Umbilical cord (tissue), 2 donors: Measurements from ENCODE around the gene TCP10L. TPM values are rescaled to one million over a fixed set of nuclear protein-coding genes. Genes with fewer than 3 reads are reported as not detected.
"Not testable (repeated sequence)": the region's sequence is repeated elsewhere in the genome, so short reads cannot be mapped to it uniquely, and the experiment has no call there.

Experiments
- DNase-seq: peaks from one replicate; pipeline ENCODE4 v3.0.0-alpha.2; 2015; ENCODE audit warnings: low spot score
- total RNA-seq: library from RNA; depleted of rRNA; stranded (reverse); fragments of >200 nt; gene quantifications from one replicate; pipeline ENCODE4 v1.2.3, GENCODE V29; 2014; ENCODE audit warnings: low replicate concordance; ENCODE audit not compliant: insufficient read depth

TCP10L gene
- total RNA-seq, 1 donor from 2014 or later, result not detected

DNA sequence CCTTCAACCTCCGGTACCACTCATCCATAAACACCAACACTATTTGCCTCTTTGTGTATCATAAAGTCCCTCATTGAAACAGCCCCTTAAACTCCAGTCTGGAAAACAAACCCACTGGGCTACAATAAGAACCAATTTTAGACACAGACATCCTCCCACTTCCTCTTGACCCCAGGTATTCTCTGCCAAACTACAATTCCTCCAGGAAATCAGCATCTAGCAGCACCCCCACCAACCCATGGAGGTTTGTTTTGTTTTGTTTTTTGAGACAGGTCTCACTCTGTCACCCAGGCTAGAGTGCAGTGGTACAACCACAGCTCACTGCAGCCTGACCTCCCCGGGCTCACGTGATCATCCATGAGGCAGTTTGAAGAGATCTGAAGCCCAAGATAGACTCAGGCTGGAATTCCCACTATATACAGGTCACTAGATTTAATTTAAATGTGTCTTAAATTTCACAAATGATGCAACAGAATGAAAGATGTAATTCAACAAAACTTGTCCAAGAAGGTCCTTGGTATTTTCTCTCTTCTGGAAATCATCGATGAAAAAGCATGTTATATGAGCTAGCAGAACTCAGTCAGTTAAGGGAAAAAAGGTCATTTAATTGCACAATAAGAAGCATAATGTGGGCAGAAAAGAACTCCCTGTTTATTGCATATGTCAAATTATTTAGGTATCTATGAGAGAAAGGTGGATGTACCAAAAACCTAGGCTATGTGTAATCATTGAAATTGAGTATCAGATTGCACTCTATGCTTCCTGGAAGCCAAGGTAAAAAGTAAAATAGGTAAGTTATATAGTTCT, 30.3 kb downstream of the TCP10L start:
- DNase-seq, result no peak

DNA sequence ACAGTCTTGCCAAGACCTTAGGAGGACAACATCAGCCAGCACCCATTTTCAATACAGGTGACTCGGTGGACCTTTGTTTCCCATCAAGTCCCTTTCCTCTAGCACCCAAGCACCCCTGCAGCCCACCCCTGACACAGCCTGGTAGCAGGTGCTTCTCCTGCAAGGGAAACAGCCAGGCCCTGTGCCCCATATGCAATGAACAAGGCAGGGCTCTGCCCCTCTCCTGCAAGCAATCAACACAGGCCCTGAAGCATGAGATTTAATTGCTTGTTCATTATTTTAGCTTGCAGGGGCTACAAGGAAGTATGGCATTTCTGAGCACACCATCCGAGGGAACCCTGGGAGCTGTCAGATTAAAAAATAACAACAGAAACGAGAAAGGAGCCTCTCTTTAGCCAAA, 35.4 kb downstream of the TCP10L start:
- no peak for DNase-seq

DNA sequence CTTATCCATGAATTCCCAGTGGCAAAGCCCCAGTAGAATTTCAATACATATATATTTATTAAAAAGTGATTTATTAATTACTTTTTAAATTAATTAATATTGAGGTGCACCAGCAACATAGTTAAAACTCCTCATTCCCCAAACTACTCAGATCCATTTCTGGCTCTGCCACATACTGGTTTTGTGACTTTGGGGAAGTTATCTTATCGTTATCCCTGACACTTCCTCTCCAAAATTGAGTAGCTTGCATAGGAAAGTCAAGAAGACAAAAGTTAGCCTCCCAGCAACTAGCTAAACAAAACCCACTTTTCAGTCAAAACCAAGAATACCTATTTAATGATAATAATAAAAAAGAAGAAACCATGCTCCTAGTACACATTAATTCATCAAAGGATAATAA, 35.9 kb downstream of the TCP10L start:
- DNase-seq, result no peak

- DNase-seq, result no peak
Measured at GRCh38 chr21:32548978-32549377, 36.3 kb downstream of the TCP10L start.

DNA sequence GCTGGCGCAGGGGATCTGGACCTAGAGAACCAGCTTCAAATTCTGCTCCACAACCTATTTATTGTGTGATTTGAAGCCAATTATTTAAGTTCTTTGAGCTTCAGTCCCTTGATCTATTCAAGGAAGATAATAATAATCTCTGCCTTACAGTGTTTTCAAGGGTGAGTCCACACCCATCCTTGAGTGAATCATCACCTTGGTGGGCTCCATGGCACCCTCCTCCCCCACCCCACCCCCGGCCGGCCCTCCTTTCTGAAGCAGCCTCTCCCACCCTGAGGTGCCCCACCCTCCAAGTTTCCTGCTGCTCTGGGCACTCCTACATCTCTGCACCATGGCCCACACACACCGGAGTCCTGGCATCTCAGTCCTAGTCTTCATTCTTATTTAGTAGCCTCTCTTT, 38.3 kb downstream of the TCP10L start:
- DNase-seq, result no peak

- no peak for DNase-seq
Measured at GRCh38 chr21:32545948-32546441, 39.3 kb downstream of the TCP10L start.

DNA sequence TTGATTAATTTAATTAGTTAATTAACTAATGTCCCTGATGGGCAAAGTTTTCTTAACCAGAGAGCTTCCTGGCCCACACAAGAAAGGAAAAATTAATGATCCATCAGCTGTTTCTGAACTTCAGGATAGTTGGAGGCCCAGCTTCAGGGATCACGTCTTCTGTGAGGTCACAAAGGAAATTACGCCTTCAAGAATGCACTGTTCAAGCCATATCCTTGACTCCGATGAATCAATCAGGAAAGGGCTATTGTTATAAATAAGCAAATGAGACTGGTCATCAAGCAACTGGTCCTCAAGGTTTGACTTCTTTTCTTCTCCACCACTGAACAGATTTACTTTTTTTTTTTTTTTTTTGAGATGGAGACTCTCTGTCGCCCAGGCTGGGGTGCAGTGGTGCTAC, 40.6 kb downstream of the TCP10L start:
- DNase-seq, result no peak

- no peak for DNase-seq
Measured at GRCh38 chr21:32543975-32544374, 41.3 kb downstream of the TCP10L start.

DNA sequence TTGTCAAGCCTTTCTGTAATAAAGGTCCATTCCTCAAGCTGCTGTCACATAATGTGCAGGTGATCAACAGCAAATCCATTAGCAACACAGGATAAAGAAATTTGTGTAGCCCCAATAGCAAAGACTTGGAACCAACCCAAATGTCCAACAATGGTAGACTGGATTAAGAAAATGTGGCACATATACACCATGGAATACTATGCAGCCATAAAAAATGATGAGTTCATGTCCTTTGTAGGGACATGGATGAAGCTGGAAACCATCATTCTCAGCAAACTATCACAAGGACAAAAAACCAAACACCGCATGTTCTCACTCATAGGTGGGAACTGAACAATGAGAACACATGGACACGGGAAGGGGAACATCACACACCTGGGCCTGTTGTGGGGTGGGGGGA, 42.3 kb downstream of the TCP10L start:
- DNase-seq, result not testable (repeated sequence)

- no peak for DNase-seq
Measured at GRCh38 chr21:32539378-32539777, 45.9 kb downstream of the TCP10L start.

DNA sequence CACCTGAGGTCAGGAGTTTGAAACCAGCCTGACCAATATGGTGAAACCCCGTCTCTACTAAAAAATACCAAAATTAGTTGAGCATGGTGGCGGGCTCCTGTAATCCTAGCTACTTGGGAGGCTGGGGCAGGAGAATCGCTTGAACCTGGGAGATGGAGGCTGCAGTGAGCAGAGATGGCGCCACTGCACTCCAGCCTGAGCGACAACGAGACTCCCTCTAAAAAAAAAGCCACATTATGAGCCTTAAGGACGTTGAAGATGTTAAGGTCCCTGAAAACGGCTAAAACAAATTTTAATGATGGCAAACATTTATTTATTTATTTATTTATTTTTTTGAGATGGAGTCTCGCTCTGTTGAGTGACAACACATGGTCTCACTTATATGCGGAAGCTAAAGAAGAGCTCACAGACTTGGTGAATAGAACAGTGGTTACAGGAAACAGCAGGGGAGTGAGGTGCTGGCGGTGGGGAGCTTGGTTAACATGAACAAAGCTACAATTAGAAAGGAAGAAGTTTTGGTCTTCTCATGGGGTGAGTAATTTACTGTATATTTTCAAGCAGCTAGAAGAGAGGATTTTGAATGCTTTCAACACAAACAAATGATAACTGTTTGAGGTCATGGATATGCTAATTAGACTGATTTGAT, 47.1 kb downstream of the TCP10L start:
- DNase-seq, result no peak

GRCh38 chr21:32537569-32537881, 47.8 kb downstream of the TCP10L start:
- DNase-seq, result no peak

GRCh38 chr21:32535612-32536011, 49.7 kb downstream of the TCP10L start:
- DNase-seq, result no peak

DNA sequence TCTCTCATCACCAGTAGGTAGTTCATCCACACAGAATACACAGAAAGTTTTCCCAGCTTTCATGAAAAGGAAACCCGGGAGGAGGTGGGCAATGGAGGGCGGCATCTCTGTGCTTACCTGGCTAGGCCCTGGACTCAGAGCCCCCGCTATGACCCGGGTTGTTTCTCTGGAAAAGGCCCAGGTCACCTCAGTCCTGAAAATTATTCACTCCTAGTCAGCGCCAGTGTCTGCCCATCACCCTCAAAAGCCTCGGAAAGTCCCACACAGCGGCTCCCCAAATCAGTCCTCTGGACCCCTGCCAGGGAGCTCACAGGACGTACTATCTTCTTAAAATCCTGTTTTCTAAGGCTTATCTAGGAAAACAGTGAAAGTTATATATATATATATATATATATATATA, 51.2 kb downstream of the TCP10L start:
- no peak for DNase-seq

DNA sequence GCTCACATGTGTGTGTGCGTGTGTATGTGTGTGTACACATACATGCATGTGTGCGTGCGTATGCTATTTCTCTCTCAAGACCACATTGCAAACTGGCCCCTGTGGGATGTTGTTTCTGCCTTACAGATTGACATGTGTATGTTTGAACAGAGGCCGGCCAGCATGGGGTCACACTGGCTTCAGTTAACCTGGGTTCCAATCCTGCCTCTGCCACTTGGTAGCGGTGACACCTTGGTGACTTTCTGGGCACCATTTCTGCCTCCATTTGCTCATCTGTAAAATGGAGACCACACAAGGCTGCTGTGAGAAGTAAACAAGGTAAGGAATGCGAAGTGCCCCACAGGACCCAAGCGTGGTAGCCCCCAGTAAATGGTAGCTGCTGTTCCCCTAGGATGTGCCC, 51.7 kb downstream of the TCP10L start:
- DNase-seq, result no peak

DNA sequence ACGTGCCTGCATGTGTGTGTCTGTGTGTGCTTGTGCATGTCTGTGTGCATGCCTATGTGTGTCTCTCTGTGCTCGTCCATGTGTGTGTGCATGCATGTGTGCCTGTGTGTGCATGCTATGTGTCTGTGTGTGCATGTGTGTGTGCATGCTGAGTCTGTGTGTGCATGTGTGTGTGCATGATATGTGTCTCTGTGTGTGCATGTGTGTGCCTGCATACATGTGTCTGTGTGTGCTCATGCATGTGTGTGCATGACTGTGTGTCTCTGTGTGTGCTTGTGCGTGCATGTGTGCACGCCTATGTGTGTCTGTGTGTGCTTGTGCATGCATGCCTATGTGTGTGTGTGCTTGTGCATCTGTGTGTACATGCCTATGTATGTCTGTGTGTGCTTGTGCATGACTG, 52.3 kb downstream of the TCP10L start:
- DNase-seq, result no peak

DNA sequence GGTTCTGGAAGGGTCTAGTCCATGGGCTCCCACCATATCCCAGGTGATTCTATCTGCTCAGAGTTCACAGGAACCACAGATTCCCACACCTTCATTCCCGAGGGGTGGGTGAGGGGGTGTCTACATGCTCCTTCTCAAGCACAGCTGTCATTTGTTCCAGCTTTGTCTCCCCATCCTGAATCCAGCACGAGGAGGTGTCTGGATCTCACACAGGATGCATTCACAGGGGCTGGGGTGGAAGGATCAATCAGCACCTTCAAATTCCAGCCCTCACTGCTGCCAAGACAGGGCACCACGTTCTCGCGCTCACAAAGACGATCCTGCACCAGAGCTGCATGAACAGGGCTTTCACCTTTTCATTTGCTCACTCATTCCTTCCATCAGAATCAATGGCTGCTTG, 52.7 kb downstream of the TCP10L start:
- no peak for DNase-seq

DNA sequence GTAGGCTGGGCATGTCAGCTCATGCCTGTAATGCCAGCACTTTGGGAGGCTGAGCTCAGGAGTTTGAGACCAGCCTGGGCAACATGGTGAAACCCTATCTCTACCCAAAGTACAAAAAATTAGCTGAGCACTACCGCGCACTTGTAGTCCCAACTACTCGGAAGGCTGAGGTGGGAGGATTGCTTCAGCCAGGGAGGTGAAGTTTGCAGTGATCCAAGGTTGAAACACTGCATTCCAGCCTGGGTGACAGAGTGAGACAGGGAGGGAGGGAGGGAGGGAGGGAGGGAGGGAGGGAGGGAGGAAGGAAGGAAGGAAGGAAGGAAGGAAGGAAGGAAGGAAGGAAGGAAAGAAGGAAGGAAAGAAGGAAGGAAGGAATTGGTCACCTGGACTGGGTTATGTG, 53.8 kb downstream of the TCP10L start:
- DNase-seq, result not testable (repeated sequence)

DNA sequence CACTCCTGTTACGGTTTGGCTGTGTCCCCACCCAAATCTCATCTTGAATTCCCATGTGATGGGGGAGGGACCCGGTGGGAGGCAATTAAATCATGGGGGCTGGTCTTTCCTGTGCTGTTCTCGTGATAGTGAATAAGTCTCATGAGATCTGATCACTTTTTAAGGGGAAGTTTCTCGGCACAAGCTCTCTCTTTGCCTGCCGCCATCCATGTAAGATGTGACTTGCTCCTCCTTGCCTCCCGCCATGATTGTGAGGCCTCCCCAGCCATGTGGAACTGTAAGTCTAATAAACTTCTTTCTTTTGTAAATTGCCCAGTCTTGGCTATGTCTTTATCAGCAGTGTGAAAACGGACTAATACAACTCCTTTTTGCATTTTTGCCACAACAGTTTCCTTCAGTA, 54.5 kb downstream of the TCP10L start:
- not testable (repeated sequence) for DNase-seq

DNA sequence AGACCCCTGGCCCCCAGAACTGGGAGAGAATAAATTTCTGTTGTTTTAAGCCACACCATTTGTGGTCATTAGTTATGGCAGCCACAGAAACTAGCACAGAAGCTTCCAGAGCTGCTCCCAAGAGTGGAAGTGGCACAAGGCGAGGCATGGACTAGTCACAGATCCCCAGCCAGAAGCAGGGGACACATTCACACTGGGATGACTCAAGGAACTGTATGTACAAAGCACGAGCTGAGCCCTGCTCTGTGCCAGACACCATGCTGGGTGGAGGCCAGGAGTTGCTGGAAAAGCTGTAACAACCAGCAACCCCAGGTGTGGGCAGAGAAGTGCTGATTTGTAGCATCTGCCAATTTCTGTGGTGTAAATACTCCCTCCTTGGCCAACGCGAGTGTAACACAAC, 55.6 kb downstream of the TCP10L start:
- no peak for DNase-seq

- no peak for DNase-seq
Measured at GRCh38 chr21:32525282-32525681, 60.0 kb downstream of the TCP10L start.

GRCh38 chr21:32523988-32524719, 61.2 kb downstream of the TCP10L start:
- peak; percentile 58 for DNase-seq
